Measurements from ENCODE around the gene SEMA4C.

SEMA4C gene

DNA sequence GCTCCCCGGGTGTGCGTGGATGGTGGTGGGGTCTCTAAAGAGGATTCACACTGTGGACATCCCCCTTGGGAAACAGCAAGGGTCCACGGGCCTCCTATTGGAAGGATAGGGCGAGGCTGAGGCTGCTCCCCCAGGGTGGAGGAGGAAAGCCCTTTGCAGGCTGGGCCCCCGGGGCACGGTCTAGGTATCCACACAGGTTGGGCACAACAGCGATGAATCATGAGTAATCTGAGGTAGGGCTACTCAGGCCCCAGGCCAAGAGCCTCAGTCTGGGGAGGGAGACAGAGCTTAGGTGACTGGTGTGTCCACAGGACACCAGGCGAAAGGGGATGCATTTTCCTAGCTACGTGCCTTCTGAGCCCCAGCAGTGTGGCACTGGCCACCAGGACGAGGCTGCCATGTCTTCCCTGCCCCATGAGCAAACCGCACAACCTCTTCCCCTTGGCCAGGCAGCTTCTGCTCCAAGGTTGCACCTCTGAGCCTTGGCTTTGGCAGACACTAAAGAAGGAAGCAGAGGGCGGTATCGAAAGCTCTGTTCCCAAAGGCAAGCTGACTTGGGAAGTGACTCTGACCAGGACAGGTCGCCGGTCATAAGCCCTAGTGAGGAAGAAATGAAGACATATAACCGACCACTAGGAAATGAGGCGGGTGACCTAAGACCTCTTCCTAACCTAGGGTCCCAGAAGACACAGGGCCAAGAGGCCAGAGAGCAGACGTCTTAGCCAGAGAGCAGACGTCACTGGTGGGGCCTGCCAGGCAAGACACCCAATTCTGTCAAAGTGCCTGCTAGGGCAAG, 14.6 kb upstream of the SEMA4C start:
- TF ChIP-seq, protein P1, sequence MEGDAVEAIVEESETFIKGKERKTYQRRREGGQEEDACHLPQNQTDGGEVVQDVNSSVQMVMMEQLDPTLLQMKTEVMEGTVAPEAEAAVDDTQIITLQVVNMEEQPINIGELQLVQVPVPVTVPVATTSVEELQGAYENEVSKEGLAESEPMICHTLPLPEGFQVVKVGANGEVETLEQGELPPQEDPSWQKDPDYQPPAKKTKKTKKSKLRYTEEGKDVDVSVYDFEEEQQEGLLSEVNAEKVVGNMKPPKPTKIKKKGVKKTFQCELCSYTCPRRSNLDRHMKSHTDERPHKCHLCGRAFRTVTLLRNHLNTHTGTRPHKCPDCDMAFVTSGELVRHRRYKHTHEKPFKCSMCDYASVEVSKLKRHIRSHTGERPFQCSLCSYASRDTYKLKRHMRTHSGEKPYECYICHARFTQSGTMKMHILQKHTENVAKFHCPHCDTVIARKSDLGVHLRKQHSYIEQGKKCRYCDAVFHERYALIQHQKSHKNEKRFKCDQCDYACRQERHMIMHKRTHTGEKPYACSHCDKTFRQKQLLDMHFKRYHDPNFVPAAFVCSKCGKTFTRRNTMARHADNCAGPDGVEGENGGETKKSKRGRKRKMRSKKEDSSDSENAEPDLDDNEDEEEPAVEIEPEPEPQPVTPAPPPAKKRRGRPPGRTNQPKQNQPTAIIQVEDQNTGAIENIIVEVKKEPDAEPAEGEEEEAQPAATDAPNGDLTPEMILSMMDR (conservative IDR thresholded peaks at IDR 0.05; ENCODE audit: low read depth, low read length) = no peak
- DNase-seq (ENCODE audit: low read depth) = no peak
- H3K4me3 ChIP-seq (ENCODE audit: low read length) = no peak overlapping the region

DNA sequence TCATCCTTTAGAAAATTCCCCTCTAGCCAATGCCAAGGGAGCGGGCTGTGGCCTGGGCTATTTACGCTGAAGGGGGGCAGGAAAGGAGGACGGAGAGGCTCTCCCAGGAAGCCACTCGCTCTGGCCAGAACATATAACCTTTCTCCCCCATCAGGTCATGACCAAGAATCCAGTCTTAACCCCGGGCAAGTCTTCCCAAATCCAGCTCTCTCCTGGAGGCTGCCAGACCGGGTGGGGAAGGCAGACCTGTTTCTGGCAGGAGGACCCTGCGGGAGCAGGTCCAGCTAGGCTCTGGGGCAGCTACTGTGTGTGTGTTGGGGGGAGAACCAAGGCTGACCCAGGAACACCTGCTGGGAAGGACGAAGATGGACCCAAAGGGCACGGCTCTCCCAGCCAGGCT, 13.4 kb upstream of the SEMA4C start:
- H3K4me3 ChIP-seq (ENCODE audit: low read length) = no peak overlapping the region
- no peak for DNase-seq (ENCODE audit: low read depth)
- TF ChIP-seq, protein P1 (conservative IDR thresholded peaks at IDR 0.05; ENCODE audit: low read depth, low read length) = no peak

DNA sequence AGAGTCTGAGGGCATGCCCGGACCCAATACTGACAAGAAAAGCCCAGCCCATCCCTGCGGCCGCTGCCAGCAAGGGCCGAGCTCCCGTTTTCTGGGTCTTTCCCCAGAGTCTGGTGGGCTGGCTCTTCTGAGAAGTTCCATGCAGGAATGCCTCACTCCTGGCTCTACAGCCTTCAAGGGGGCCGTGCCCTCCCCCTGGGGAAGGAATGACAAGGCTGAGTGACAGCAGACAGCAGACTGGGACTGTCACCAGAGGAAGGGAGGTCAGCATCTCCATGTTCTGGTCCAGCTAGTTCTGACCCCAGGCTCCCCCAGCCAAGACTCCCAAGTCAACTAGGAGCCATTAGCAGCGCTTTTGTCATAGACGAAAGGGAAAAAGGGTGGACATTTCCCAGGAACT, 13.0 kb upstream of the SEMA4C start:
- no peak overlapping the region for H3K4me3 ChIP-seq (ENCODE audit: low read length)
- no peak for DNase-seq (ENCODE audit: low read depth)
- TF ChIP-seq, protein P1 (conservative IDR thresholded peaks at IDR 0.05; ENCODE audit: low read depth, low read length) = no peak

DNA sequence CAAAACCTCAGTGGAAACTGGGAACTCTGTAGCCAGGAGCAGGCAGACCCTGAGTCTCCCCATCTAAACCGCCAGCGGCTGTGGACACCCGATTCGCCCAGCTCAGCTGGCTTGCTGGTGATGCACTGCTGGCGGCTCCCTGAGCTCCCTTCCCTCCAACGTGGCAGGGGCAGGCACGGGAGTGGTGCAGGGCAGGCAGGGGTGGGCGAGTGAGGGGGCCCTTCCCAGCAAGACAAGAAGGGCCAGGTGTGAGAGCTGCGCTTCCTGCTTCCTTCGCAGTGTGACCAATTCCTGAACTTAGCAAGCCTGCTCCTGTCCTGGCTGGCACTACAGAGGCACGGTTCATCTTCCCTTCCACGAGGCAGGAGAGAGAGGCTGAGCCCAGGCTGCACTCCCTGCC, 12.3 kb upstream of the SEMA4C start:
- TF ChIP-seq, protein P1 (conservative IDR thresholded peaks at IDR 0.05; ENCODE audit: low read depth, low read length) = no peak
- H3K4me3 ChIP-seq (ENCODE audit: low read length) = no peak overlapping the region
- no peak for DNase-seq (ENCODE audit: low read depth)

DNA sequence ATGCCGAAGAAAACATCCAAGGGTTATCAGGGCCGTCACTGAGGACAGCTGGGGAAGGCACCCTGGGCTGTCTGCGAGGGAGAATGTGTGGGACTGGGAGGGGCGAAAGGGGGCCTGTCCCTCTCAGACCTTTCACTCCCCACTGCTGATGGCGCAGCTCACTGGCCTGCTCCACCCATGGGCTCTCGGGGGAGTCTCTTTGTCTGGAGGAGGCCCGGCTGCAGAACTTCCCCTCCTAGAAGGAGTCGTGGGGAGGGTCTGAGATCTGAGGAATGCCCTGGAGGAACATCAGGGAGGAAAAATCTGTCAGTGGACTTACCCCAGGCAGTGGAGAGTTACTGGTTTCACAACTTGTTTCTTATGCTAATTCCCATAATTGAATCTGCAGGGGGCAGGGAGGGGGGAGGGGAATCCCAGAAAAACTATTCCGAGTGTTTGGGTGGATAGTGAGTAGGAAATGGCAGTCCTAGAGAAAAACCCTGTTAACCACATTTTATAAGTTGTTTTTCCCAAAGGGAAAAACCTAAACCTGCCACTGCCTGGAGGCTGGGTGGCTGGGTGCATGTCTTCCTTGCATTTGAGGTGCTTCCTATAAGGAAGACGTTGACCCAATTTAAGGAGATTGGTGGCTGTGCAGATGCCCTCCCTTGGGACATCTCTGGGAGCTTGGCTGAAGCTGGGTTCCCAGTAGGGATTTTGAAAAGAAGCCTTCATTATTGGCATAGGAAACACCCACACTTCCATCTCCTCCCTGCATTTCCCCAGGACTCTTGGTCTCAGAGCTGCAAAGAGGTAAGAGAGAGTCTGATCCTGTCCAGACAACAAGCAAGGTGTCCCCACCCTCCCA, 11.7 kb upstream of the SEMA4C start:
- no peak for DNase-seq (ENCODE audit: low read depth)
- TF ChIP-seq, protein P1 (conservative IDR thresholded peaks at IDR 0.05; ENCODE audit: low read depth, low read length) = no peak
- H3K4me3 ChIP-seq (ENCODE audit: low read length) = no peak overlapping the region

DNA sequence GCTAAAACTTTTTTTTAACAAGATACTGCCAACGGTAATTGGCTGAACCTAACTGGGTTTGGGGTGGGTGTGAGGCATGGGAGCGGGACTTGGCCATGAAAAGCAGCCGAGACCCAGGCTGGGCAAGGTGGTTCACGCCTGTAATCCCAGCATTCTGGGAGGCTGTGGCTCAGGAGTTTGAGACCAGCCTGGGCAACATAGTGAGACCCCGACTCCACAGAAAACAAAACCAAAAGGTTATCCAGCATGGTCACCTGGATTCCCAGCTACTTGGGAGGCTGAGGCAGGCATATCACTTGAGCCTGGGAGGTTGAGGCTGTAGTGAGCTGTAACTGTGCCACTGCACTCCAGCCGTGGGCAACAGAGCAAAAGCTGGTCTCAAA, 11.0 kb upstream of the SEMA4C start:
- H3K4me3 ChIP-seq (ENCODE audit: low read length) = no peak overlapping the region
- DNase-seq (ENCODE audit: low read depth) = no peak
- TF ChIP-seq, protein P1 (conservative IDR thresholded peaks at IDR 0.05; ENCODE audit: low read depth, low read length) = no peak

All from retinal pigment epithelial cell (primary cell).